Fibroblast of pulmonary artery (primary cell): ENCODE results near the gene RIT1.

Experiments used
- DNase-seq: peaks from one replicate; pipeline ENCODE4 v3.0.0-alpha.2; 2010; ENCODE audit warnings: low read depth
- H3K4me3 ChIP-seq: replicated peaks from 2 replicates; pipeline ENCODE4 v1.5.1; 2011; ENCODE audit warnings: low read depth, mild to moderate bottlenecking, control low read depth, low read length, moderate library complexity
- TF ChIP-seq, protein P1 (sequence below): IDR thresholded peaks from 2 replicates; pipeline ENCODE4 v1.5.1; 2011; ENCODE audit warnings: mild to moderate bottlenecking, control low read depth, low read length, inconsistent platforms; ENCODE audit errors: missing control alignments

RIT1 gene

DNA sequence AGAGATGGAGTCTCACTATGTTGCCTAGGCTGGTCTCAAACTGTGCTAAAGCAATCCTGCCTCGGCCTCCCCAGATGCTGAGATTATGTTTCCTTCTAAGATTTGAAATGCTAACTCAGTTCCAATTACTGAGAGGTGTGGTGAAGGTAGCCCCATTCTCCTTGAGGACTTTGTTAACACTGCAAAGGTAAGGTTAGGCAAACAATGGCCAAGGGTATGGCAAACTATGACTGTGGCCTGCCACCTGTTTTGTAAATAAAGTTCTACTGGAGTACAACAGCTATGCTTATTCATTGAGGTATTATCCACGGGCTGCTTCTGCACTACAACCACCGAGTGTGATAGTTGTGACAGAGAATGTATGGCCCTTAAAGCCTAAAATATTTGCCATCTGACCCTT is 9.6 kb upstream of the RIT1 start:
- TF ChIP-seq, protein P1, sequence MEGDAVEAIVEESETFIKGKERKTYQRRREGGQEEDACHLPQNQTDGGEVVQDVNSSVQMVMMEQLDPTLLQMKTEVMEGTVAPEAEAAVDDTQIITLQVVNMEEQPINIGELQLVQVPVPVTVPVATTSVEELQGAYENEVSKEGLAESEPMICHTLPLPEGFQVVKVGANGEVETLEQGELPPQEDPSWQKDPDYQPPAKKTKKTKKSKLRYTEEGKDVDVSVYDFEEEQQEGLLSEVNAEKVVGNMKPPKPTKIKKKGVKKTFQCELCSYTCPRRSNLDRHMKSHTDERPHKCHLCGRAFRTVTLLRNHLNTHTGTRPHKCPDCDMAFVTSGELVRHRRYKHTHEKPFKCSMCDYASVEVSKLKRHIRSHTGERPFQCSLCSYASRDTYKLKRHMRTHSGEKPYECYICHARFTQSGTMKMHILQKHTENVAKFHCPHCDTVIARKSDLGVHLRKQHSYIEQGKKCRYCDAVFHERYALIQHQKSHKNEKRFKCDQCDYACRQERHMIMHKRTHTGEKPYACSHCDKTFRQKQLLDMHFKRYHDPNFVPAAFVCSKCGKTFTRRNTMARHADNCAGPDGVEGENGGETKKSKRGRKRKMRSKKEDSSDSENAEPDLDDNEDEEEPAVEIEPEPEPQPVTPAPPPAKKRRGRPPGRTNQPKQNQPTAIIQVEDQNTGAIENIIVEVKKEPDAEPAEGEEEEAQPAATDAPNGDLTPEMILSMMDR: no peak
- H3K4me3 ChIP-seq: no peak overlapping the region
- DNase-seq: no peak

DNA sequence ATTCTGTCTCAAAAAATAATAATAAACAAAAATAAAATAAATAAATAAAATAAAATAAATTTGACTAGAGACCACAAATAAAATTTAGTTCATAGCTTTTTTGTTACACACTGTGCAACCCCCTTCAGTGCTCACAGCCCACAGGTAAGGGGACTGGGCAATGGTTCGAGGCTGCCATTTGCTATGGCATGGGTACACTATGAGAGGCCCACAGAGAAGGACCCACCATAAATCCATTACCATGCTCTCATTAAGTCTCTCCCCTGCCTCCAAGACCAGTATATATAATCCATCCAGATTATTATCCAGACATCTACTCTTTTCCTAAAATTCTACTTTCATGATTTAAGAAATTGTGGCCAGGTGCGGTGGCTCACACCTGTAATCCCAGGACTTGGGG is 8.7 kb upstream of the RIT1 start:
- TF ChIP-seq, protein P1: no peak
- no peak for DNase-seq
- no peak overlapping the region for H3K4me3 ChIP-seq

DNA sequence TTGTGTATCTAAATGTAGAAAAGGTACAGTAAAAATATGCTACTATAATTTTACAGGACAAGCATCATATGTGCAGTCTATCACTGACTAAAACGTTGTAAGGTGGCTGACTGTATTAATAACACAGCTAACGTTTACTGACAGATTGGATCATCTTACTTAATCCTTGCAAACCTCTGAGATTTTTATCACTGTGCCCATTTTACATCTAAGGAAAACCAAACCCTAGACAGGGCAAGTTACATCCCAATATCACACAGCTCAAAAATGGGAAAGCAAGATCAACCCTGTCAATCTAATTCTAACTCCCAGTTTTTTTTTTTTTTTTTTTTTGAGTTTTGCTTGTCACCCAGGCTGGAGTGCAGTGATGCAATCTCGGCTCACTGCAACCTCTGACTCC is 7.5 kb upstream of the RIT1 start:
- no peak for DNase-seq
- H3K4me3 ChIP-seq: no peak overlapping the region
- TF ChIP-seq, protein P1: no peak

DNA sequence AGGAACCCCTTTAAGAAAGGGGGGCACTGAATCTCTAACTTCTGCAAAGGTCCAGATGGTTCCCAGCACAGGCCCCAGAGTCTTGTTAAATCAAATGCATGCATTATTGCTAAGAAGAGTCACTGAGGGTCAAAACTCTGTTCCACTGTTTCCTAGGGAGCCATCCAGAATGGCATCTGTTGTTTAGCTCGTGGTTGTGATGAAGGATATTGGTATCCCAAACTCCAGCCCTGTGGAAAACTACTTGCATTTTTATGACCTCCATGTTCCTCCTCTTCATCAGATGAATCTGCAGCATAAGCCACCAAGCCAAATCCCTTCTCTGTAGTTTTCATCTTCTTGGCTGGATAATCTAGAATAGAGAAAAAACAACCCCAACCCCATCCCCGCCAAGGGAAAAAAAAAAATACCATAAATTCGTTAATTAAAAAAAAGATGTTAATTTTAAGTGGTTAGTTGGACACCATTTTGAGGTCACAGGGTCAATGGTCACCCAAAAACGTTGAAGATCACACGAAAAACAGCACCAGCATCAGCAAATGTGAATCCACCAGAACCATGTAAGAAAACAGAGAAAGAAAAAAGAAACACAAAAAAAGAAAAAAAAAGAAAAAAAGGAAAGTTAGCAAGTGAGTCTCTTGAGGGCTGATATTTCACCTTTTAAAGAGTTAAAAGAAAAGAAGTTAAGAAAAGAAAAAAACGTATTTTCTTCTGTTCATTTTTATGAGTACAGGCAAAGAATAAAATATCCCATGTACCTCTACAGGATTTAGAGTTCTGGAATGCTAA is 3.0 kb upstream of the RIT1 start:
- DNase-seq: no peak

DNA sequence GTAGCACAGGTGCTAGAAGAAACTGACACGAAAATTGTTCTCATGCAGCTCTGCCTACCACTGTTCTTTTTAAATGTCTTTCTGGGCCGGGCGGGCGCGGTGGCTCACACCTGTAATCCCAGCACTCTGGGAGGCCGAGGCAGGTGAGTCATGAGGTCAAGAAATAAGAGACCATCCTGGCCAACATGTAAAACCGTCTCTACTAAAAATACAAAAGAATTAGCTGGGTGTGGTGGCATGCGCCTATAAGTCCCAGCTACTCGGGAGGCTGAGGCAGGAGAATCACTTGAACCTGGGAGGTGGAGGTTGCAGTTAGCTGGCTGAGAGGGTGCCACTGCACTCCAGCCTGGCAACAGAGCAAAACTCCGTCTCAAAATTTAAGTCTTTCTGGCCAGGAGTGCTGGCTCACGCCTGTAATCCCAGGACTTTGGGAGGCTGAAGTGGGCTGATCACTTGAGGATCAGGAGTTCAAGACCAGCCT is 947 bp upstream of the RIT1 start:
- TF ChIP-seq, protein P1: no peak
- no peak overlapping the region for H3K4me3 ChIP-seq
- DNase-seq: no peak

More for the DNA sequence above, 3.0 kb upstream of the RIT1 start:
- TF ChIP-seq, protein P1: no peak
- no peak overlapping the region for H3K4me3 ChIP-seq

DNA sequence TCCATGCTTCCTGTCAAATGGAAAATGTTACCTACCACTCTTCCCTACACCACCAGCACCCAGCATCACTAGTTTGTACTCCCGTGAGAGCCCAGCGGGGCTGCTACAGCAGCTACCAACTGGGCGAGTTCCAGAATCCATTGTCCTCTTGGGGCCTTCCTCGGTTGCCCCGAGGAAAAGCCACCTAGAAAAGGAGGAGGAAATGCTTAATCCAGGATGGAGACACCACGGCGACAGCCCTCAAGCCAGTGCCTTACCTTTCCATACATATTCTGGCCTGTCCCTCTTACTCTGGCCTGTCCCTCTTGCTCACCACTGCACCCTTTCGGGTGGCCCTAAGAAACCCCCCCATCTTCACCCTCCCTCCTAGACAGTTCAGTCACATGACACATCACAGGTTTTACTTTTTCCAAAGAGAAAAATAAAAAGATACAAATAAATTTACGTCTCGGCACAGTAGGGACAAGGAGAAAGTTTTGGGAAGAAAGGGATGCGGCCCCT is 478 bp downstream of the RIT1 start:
- peak; percentile 42 for DNase-seq
- peak overlapping the region; percentile 73 for H3K4me3 ChIP-seq
- TF ChIP-seq, protein P1: peak; percentile 7
